Measurements from ENCODE around the gene ABCA13. TPM values are rescaled to one million over a fixed set of nuclear protein-coding genes. Genes with fewer than 3 reads are reported as not detected.

The ABCA13 gene
- total RNA-seq, 1 experiment from 2014 or later: not detected

GRCh38 chr7:48424731-48425130, 253.5 kb downstream of the ABCA13 start:
- peak; percentile 15; the same call in 1 of the 2 replicates for TF ChIP-seq RAD21 (IDR thresholded peaks at IDR 0.05; ENCODE audit: low read depth)
- no peak for TF ChIP-seq TCF7L2 (IDR thresholded peaks at IDR 0.05; ENCODE audit: borderline replicate concordance, extremely low read depth, insufficient read depth, insufficient read length)
- no peak for TF ChIP-seq EZH2phosphoT487 (IDR thresholded peaks at IDR 0.05; ENCODE audit: borderline replicate concordance)
- TF ChIP-seq CTCF (IDR thresholded peaks at IDR 0.05 in 2 of 3, conservative IDR thresholded peaks at IDR 0.05 in 1 of 3; ENCODE audit: borderline replicate concordance in 1 of 3, insufficient read depth in 1 of 3, low read depth in 2 of 3, low read length in 2 of 3): peak in 1 of 3 experiments; percentile 31; a peak in 2 of 6 replicates
- Histone ChIP-seq H3K79me2 (ENCODE audit: insufficient read depth, low read length) (no peaks in the 10 kb centered on the region), H3K27ac (ENCODE audit: low read depth, low read length) (no peak overlapping the region), H3K4me2 (ENCODE audit: low read length) (no peak overlapping the region), H3K9me2 (ENCODE audit: insufficient read depth) (no peaks in the 10 kb centered on the region), H3K4me1 (ENCODE audit: control insufficient read depth in 1 of 2, insufficient read depth in 2 of 2, low read length in 2 of 2) (no peaks in the 10 kb centered on the region), H2AFZ (ENCODE audit: low read depth, low read length, poor library complexity, severe bottlenecking) (no peak overlapping the region), H3K27me3 (ENCODE audit: insufficient read depth, low read length) (no peaks in the 10 kb centered on the region), H3K36me3 (ENCODE audit: control insufficient read depth in 1 of 2, insufficient read depth in 2 of 2, low read length in 2 of 2) (no peaks in the 10 kb centered on the region), H4K20me1 (ENCODE audit: insufficient read depth) (no peaks in the 10 kb centered on the region), H3K9ac (ENCODE audit: low read length) (no peak overlapping the region), H3K4me3 (replicated peaks in 1 of 2; ENCODE audit: low read depth in 1 of 2, low read length in 2 of 2) (no peak overlapping the region), H3K9me3 (ENCODE audit: control insufficient read depth in 1 of 2, insufficient read depth in 1 of 2, low read depth in 1 of 2, low read length in 2 of 2) (no peaks in the 10 kb centered on the region)
- no TSS peak for BruUV-seq (replicated peaks)
- intact Hi-C loops (cut with micrococcal nuclease): no loop called here
- DNase-seq (ENCODE audit: low read depth, low spot score): no peak
- ATAC-seq: no peak
- RAD21 ChIA-PET (ENCODE audit: low non-redundant PET in 1 of 2, low total read pairs in 2 of 2, uncharacterized antibody in 2 of 2, unreplicated experiment in 2 of 2): no interaction called here
- POLR2A ChIA-PET: no interaction called here
- CTCF ChIA-PET: no interaction called here

GRCh38 chr7:48426331-48426965, 255.2 kb downstream of the ABCA13 start:
- CTCF ChIA-PET: no interaction called here
- Histone ChIP-seq H3K27ac (ENCODE audit: low read depth, low read length) (no peak overlapping the region), H3K4me2 (ENCODE audit: low read length) (no peak overlapping the region), H3K9me3 (ENCODE audit: control insufficient read depth in 1 of 2, insufficient read depth in 1 of 2, low read depth in 1 of 2, low read length in 2 of 2) (no peaks in the 10 kb centered on the region), H3K36me3 (ENCODE audit: control insufficient read depth in 1 of 2, insufficient read depth in 2 of 2, low read length in 2 of 2) (no peaks in the 10 kb centered on the region), H3K4me1 (ENCODE audit: control insufficient read depth in 1 of 2, insufficient read depth in 2 of 2, low read length in 2 of 2) (no peaks in the 10 kb centered on the region), H2AFZ (ENCODE audit: low read depth, low read length, poor library complexity, severe bottlenecking) (no peak overlapping the region), H3K9me2 (ENCODE audit: insufficient read depth) (no peaks in the 10 kb centered on the region), H3K9ac (ENCODE audit: low read length) (no peak overlapping the region), H3K79me2 (ENCODE audit: insufficient read depth, low read length) (no peaks in the 10 kb centered on the region), H3K27me3 (ENCODE audit: insufficient read depth, low read length) (no peaks in the 10 kb centered on the region), H4K20me1 (ENCODE audit: insufficient read depth) (no peaks in the 10 kb centered on the region), H3K4me3 (replicated peaks in 1 of 2; ENCODE audit: low read depth in 1 of 2, low read length in 2 of 2) (no peak overlapping the region)
- ATAC-seq (no peak), DNase-seq (ENCODE audit: low read depth, low spot score) (no peak)
- TF ChIP-seq EZH2 (IDR thresholded peaks at IDR 0.05) (no peak), EZH2phosphoT487 (IDR thresholded peaks at IDR 0.05; ENCODE audit: borderline replicate concordance) (no peak)
- intact Hi-C loops (cut with micrococcal nuclease): no loop called here
- RAD21 ChIA-PET (ENCODE audit: low non-redundant PET in 1 of 2, low total read pairs in 2 of 2, uncharacterized antibody in 2 of 2, unreplicated experiment in 2 of 2): no interaction called here
- POLR2A ChIA-PET: no interaction called here
- no TSS peak for BruUV-seq (replicated peaks)
